ENCODE data around the gene LRRC59. TPM values are rescaled to one million over a fixed set of nuclear protein-coding genes. Genes with fewer than 3 reads are reported as not detected.
"Not testable (repeated sequence)": the region's sequence is repeated elsewhere in the genome, so short reads cannot be mapped to it uniquely, and the experiment has no call there.

LRRC59 gene
- total RNA-seq, 1 experiment from 2014 or later, result 177 TPM

GRCh38 chr17:50333291-50334057 lies 63.8 kb downstream of the LRRC59 start:
- H3K4me3 ChIP-seq (ENCODE audit: low read depth, low read length, poor library complexity, severe bottlenecking); H3K36me3 ChIP-seq (ENCODE audit: insufficient read depth, low read length, poor library complexity, severe bottlenecking); H3K4me1 ChIP-seq (ENCODE audit: insufficient read depth, low read length, poor library complexity, severe bottlenecking); H3K27me3 ChIP-seq (replicated peaks; ENCODE audit: insufficient read depth, low read depth, low read length, poor library complexity); POLR2A ChIA-PET (ENCODE audit: low non-redundant PET); DNase-seq (ENCODE audit: low spot score); H3K27ac ChIP-seq (ENCODE audit: low read depth, low read length, poor library complexity, severe bottlenecking); BruUV-seq (replicated peaks); H3K9me3 ChIP-seq (ENCODE audit: low read depth, low read length, poor library complexity, severe bottlenecking); intact Hi-C loops (cut with micrococcal nuclease; ENCODE audit: unreplicated experiment): not testable (repeated sequence)
- peak; percentile 31; the same call in 1 of the 2 replicates for TF ChIP-seq CTCF (conservative IDR thresholded peaks at IDR 0.05; ENCODE audit: low read depth, low read length)
- CTCF ChIA-PET, result interaction anchor here (1.2 kb wide), 2 partner anchors 17 to 133 kb away, joined by 3 to 4 read pairs; no protein-coding TSS in a partner anchor

- H3K27me3 ChIP-seq (replicated peaks; ENCODE audit: insufficient read depth, low read depth, low read length, poor library complexity), result no peaks in the 10 kb centered on the region
- DNase-seq (ENCODE audit: low spot score), result no peak
- intact Hi-C loops (cut with micrococcal nuclease; ENCODE audit: unreplicated experiment), result no loop called here
- H3K9me3 ChIP-seq (ENCODE audit: low read depth, low read length, poor library complexity, severe bottlenecking), result no peaks in the 10 kb centered on the region
- TF ChIP-seq EZH2 (IDR thresholded peaks at IDR 0.05; ENCODE audit: borderline replicate concordance, low read depth, low read length, poor library complexity, severe bottlenecking), result no peak
- TF ChIP-seq CTCF (conservative IDR thresholded peaks at IDR 0.05; ENCODE audit: low read depth, low read length), result no peak
- CTCF ChIA-PET, result no interaction called here
- H3K4me1 ChIP-seq (ENCODE audit: insufficient read depth, low read length, poor library complexity, severe bottlenecking), result peaks cover 8% of the 10 kb centered on the region
- BruUV-seq (replicated peaks), result no TSS peak
- POLR2A ChIA-PET (ENCODE audit: low non-redundant PET), result no interaction called here
- no peaks in the 10 kb centered on the region for H3K36me3 ChIP-seq (ENCODE audit: insufficient read depth, low read length, poor library complexity, severe bottlenecking)
- H3K27ac ChIP-seq (ENCODE audit: low read depth, low read length, poor library complexity, severe bottlenecking), result no peak overlapping the region
- no peak overlapping the region for H3K4me3 ChIP-seq (ENCODE audit: low read depth, low read length, poor library complexity, severe bottlenecking)
These were observed 65.1 kb downstream of the LRRC59 start for GRCh38 chr17:50332196-50332595.

Other genes starting within 250 kb of the LRRC59 start
- 61.3 and 68.4 TPM in 2 replicates for gene PPP1R9B, start 246.8 kb downstream of the LRRC59 start, total RNA-seq (2021)
- not detected in 2 replicates for gene SGCA, start 231.5 kb downstream of the LRRC59 start, total RNA-seq (2021)
- 24.6 and 44.7 TPM in 2 replicates for gene COL1A1, start 195.9 kb downstream of the LRRC59 start, total RNA-seq (2021)
- gene TMEM92, start 123.1 kb downstream of the LRRC59 start, total RNA-seq (2021), result 0.19 TPM in 1 of 2 replicates, not detected in the other
- 15.8 and 23.1 TPM in 2 replicates for gene XYLT2, start 51.4 kb downstream of the LRRC59 start, total RNA-seq (2021)
- 85.6 and 89.4 TPM in 2 replicates for gene MRPL27, start 24.3 kb downstream of the LRRC59 start, total RNA-seq (2021)
- 31.9 and 44.0 TPM in 2 replicates for gene EME1, start 24.3 kb downstream of the LRRC59 start, total RNA-seq (2021)
- 4.1 and 9.2 TPM in 2 replicates for gene ACSF2, start 28.7 kb upstream of the LRRC59 start, total RNA-seq (2021)
- 0.17 TPM in 1 of 2 replicates, not detected in the other for gene CHAD, start 71.4 kb upstream of the LRRC59 start, total RNA-seq (2021)
- gene RSAD1, start 81.3 kb upstream of the LRRC59 start, total RNA-seq (2021), result 44.3 and 48.4 TPM in 2 replicates
- gene MYCBPAP, start 110.9 kb upstream of the LRRC59 start, total RNA-seq (2021), result 0.92 and 1.2 TPM in 2 replicates
- gene EPN3, start 135.2 kb upstream of the LRRC59 start, total RNA-seq (2021), result 0.09 TPM in 1 of 2 replicates, not detected in the other
- 11.1 and 16.5 TPM in 2 replicates for gene SPATA20, start 149.7 kb upstream of the LRRC59 start, total RNA-seq (2021)
- gene CACNA1G, start 163.2 kb upstream of the LRRC59 start, total RNA-seq (2021), result 7.1 and 10.8 TPM in 2 replicates
- gene ABCC3, start 237.4 kb upstream of the LRRC59 start, total RNA-seq (2021), result 0.56 and 1.2 TPM in 2 replicates

Data from A673 (cell line).